Loucy (cell line): ENCODE results near the gene SEZ6.

Source experiments
- H2AFZ ChIP-seq: fragments of 200-600 bp; sonication (generic); 2 replicates; pipeline ENCODE4 v1.6.0; 2016; ENCODE audit warnings: antibody characterized with exemption, mild to moderate bottlenecking, low read length, moderate library complexity
- H3F3A ChIP-seq: fragments of 200-600 bp; 2 replicates; pipeline ENCODE4 v1.6.0; 2016; ENCODE audit warnings: antibody characterized with exemption, low read depth, mild to moderate bottlenecking
- H3K27me3 ChIP-seq: fragments of 200-600 bp; sonication (generic); 2 replicates; pipeline ENCODE4 v1.6.1; 2014; ENCODE audit warnings: low read length, mild to moderate bottlenecking; ENCODE audit not compliant: insufficient read depth, poor library complexity, severe bottlenecking
- H3K36me3 ChIP-seq: fragments of 200-600 bp; sonication (generic); 2 replicates; pipeline ENCODE4 v1.6.1; 2016; ENCODE audit warnings: low read length; ENCODE audit not compliant: insufficient read depth
- H3K4me1 ChIP-seq: fragments of 200-600 bp; sonication (generic); 2 replicates; pipeline ENCODE4 v1.5.1; 2014; ENCODE audit warnings: low read length, mild to moderate bottlenecking; ENCODE audit not compliant: insufficient read depth, poor library complexity, severe bottlenecking
- H3K4me2 ChIP-seq: fragments of 200-600 bp; sonication (generic); 2 replicates; pipeline ENCODE4 v1.6.0; 2014; ENCODE audit warnings: antibody characterized with exemption, low read length, low read depth, mild to moderate bottlenecking; ENCODE audit not compliant: poor library complexity, severe bottlenecking
- H3K4me3 ChIP-seq: fragments of 200-600 bp; sonication (generic); 2 replicates; pipeline ENCODE4 v1.5.1; 2014; ENCODE audit warnings: low read length, mild to moderate bottlenecking, mixed read lengths; ENCODE audit not compliant: poor library complexity, severe bottlenecking
- H3K79me2 ChIP-seq: fragments of 200-600 bp; sonication (generic); 2 replicates; pipeline ENCODE4 v1.6.1; 2014; ENCODE audit warnings: low read length; ENCODE audit not compliant: insufficient read depth
- H3K9ac ChIP-seq: fragments of 200-600 bp; sonication (generic); 2 replicates; pipeline ENCODE4 v1.6.0; 2014; ENCODE audit warnings: mild to moderate bottlenecking, low read depth, low read length, moderate library complexity; ENCODE audit not compliant: poor library complexity, severe bottlenecking
- H3K9me2 ChIP-seq: fragments of 200-600 bp; sonication (generic); replicated peaks from 2 replicates; pipeline ENCODE4 v1.6.1; 2016; ENCODE audit warnings: low read depth, low read length, mixed read lengths
- H3K9me3 ChIP-seq: fragments of 200-600 bp; sonication (generic); 2 replicates; pipeline ENCODE4 v1.6.1; 2014; ENCODE audit warnings: mild to moderate bottlenecking, antibody characterized with exemption, low read length, low read depth; ENCODE audit not compliant: insufficient read depth
- H4K20me1 ChIP-seq: fragments of 200-600 bp; sonication (generic); 2 replicates; pipeline ENCODE4 v1.6.0; 2014; ENCODE audit warnings: antibody characterized with exemption, low read length, mild to moderate bottlenecking; ENCODE audit not compliant: insufficient read depth, poor library complexity, severe bottlenecking
- EZH2phosphoT487 ChIP-seq: fragments of 200-600 bp; IDR thresholded peaks from 2 replicates; pipeline ENCODE4 v1.6.1; 2018; ENCODE audit warnings: antibody characterized with exemption, mild to moderate bottlenecking, moderate library complexity, borderline replicate concordance
- TF ChIP-seq, protein P1 (sequence below): fragments of 200-600 bp; sonication (generic); conservative IDR thresholded peaks from 2 replicates; pipeline ENCODE4 v1.5.1; 2014; ENCODE audit warnings: mild to moderate bottlenecking, antibody characterized with exemption, low read length

Gene SEZ6, protein sequence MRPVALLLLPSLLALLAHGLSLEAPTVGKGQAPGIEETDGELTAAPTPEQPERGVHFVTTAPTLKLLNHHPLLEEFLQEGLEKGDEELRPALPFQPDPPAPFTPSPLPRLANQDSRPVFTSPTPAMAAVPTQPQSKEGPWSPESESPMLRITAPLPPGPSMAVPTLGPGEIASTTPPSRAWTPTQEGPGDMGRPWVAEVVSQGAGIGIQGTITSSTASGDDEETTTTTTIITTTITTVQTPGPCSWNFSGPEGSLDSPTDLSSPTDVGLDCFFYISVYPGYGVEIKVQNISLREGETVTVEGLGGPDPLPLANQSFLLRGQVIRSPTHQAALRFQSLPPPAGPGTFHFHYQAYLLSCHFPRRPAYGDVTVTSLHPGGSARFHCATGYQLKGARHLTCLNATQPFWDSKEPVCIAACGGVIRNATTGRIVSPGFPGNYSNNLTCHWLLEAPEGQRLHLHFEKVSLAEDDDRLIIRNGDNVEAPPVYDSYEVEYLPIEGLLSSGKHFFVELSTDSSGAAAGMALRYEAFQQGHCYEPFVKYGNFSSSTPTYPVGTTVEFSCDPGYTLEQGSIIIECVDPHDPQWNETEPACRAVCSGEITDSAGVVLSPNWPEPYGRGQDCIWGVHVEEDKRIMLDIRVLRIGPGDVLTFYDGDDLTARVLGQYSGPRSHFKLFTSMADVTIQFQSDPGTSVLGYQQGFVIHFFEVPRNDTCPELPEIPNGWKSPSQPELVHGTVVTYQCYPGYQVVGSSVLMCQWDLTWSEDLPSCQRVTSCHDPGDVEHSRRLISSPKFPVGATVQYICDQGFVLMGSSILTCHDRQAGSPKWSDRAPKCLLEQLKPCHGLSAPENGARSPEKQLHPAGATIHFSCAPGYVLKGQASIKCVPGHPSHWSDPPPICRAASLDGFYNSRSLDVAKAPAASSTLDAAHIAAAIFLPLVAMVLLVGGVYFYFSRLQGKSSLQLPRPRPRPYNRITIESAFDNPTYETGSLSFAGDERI

DNA sequence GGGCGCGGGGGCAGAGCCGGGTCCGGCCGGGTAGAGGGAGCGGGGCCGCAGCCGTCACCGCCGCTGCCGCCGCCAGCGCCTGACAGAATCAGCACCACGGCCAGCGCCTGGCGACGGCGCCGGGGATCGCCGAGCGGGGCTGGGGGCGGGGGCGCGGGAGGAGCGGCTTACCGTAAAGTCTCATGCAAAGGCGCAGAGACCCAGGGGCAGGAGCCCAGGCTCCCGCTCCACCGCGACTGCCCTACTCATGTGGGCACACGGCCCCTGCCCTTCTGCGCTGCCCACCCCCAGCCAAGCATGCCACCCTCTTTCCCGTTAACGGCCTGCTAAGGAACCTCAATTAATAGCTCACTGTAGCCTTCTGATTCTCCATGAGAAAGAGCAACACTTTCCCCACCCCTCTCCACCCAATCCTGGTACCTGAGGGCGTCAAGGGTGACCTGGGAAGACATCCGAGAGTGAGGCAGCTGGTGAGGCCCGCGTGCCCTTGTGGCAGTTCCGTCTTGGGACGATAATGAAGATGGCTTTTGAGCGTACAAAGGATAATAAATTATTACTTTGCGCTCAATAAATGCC lies at the start of gene SEZ6:
SEZ6 (minus strand) TSS at position 98 of the 576 bp plus-strand sequence. CDS start 164 bp downstream, outside the sequence.
- H3K4me1 ChIP-seq: no peaks in the 10 kb centered on the region
- no peak within 1 kb of the TSS for H3K9ac ChIP-seq
- H3K9me3 ChIP-seq: no peaks in the 10 kb centered on the region
- no peaks in the 10 kb centered on the region for H3K79me2 ChIP-seq
- H3F3A ChIP-seq: no peaks in the 10 kb centered on the region
- no peaks in the 10 kb centered on the region for H3K27me3 ChIP-seq
- H3K4me2 ChIP-seq: no peak within 1 kb of the TSS
- no peaks in the 10 kb centered on the region for H4K20me1 ChIP-seq
- TF ChIP-seq EZH2phosphoT487: no peak
- TF ChIP-seq, protein P1, sequence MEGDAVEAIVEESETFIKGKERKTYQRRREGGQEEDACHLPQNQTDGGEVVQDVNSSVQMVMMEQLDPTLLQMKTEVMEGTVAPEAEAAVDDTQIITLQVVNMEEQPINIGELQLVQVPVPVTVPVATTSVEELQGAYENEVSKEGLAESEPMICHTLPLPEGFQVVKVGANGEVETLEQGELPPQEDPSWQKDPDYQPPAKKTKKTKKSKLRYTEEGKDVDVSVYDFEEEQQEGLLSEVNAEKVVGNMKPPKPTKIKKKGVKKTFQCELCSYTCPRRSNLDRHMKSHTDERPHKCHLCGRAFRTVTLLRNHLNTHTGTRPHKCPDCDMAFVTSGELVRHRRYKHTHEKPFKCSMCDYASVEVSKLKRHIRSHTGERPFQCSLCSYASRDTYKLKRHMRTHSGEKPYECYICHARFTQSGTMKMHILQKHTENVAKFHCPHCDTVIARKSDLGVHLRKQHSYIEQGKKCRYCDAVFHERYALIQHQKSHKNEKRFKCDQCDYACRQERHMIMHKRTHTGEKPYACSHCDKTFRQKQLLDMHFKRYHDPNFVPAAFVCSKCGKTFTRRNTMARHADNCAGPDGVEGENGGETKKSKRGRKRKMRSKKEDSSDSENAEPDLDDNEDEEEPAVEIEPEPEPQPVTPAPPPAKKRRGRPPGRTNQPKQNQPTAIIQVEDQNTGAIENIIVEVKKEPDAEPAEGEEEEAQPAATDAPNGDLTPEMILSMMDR: no peak
- H2AFZ ChIP-seq: no peak within 1 kb of the TSS
- no peaks in the 10 kb centered on the region for H3K36me3 ChIP-seq
- H3K4me3 ChIP-seq: no peak within 1 kb of the TSS
- no peaks in the 10 kb centered on the region for H3K9me2 ChIP-seq

DNA sequence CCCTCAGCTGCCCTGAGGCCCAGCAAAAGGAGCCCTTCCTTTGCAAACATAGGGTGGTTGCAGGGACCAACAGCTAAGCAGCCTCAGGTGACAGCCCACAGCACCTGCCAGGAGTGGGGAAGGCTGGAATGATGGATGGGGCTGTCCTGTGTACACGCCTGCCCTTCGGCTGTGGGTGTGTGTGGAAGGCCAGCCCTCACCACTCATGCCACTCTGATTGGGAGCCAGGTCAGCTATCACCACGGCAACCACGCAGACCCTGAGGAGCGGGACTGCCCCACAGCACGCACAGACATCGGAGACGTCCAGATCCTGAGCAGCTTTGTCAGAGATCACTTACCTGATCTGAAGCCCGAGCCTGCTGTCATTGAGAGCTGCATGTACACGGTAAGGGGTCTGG lies 49.0 kb upstream of the SEZ6 start:
- H3K4me1 ChIP-seq: no peaks in the 10 kb centered on the region
- H3K9me2 ChIP-seq: no peaks in the 10 kb centered on the region
- H3K27me3 ChIP-seq: no peaks in the 10 kb centered on the region
- H3K79me2 ChIP-seq: no peaks in the 10 kb centered on the region
- H3K4me2 ChIP-seq: no peak overlapping the region
- H4K20me1 ChIP-seq: no peaks in the 10 kb centered on the region
- no peaks in the 10 kb centered on the region for H3K9me3 ChIP-seq
- no peak overlapping the region for H3K9ac ChIP-seq
- no peaks in the 10 kb centered on the region for H3F3A ChIP-seq
- H3K36me3 ChIP-seq: no peaks in the 10 kb centered on the region
- no peak overlapping the region for H3K4me3 ChIP-seq
- TF ChIP-seq, protein P1: no peak
- TF ChIP-seq EZH2phosphoT487: no peak
- H2AFZ ChIP-seq: no peak overlapping the region

DNA sequence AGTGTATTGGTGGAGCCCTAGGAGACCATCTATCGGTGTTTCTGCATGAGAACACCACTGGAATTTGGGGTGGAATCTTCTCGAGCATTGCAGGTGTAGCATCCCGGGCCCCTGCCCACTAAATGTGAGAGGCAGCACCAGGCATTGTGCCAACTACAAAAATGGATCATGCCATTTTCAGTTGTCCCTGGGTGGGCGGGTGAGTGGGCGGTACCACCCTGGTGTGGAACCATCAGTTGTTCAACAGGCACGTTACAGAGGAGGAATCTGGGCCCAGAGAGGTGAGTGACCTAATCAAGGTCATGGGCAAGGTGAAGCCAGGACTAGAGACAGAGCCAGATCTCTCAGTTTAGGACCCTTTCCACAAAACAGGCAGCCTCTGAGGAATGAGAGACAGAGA lies 45.9 kb upstream of the SEZ6 start:
- H2AFZ ChIP-seq: no peak overlapping the region
- no peaks in the 10 kb centered on the region for H4K20me1 ChIP-seq
- peaks cover 4% of the 10 kb centered on the region for H3K4me1 ChIP-seq
- no peaks in the 10 kb centered on the region for H3K79me2 ChIP-seq
- no peak overlapping the region for H3K9ac ChIP-seq
- no peak overlapping the region for H3K4me3 ChIP-seq
- H3K27me3 ChIP-seq: no peaks in the 10 kb centered on the region
- H3K9me3 ChIP-seq: no peaks in the 10 kb centered on the region
- H3K9me2 ChIP-seq: no peaks in the 10 kb centered on the region
- H3F3A ChIP-seq: no peaks in the 10 kb centered on the region
- TF ChIP-seq EZH2phosphoT487: no peak
- TF ChIP-seq, protein P1: no peak
- no peaks in the 10 kb centered on the region for H3K36me3 ChIP-seq
- no peak overlapping the region for H3K4me2 ChIP-seq
